Activated T-cell treated with anti-CD3 and anti-CD28 coated beads for 48 hours (primary cell): ENCODE measurements around the gene RELA.
"Not testable (repeated sequence)": the region's sequence is repeated elsewhere in the genome, so short reads cannot be mapped to it uniquely, and the experiment has no call there.

Experiments used
- DNase-seq: peaks from one replicate; pipeline ENCODE4 v3.0.0-alpha.2; 2020; ENCODE audit warnings: low read depth

RELA gene

GRCh38 chr11:65646958-65647701, 15.6 kb downstream of the RELA start:
- DNase-seq = no peak

DNA sequence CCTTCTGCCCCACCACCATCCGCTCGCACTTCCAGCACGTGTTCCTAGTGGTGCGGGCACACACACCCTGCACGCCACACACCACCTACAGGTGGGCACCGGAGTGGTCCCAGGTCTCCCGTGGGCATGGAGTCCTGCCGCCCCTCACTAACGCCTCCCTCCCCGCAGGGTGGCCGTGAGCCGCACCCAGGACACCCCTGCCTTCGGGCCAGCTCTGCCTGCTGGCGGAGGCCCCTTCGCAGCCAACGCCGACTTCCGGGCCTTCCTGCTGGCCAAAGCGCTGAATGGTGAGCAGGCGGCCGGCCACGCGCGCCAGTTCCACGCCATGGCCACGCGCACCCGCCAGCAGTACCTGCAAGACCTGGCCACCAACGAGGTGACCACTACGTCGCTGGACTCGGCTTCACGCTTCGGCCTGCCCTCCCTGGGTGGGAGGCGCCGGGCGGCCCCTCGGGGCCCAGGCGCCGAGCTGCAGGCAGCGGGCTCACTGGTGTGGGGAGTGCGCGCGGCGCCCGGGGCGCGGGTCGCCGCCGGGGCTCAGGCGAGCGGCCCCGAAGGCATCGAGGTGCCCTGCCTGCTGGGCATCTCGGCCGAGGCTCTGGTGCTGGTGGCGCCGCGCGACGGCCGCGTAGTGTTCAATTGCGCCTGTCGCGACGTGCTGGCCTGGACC, 16.3 kb downstream of the RELA start:
- no peak for DNase-seq

- no peak for DNase-seq
These were observed 17.0 kb downstream of the RELA start for GRCh38 chr11:65645710-65646109.

- no peak for DNase-seq
These were observed 17.9 kb downstream of the RELA start for GRCh38 chr11:65644837-65645236.

- no peak for DNase-seq
These were observed 18.7 kb downstream of the RELA start for GRCh38 chr11:65643971-65644370.

DNA sequence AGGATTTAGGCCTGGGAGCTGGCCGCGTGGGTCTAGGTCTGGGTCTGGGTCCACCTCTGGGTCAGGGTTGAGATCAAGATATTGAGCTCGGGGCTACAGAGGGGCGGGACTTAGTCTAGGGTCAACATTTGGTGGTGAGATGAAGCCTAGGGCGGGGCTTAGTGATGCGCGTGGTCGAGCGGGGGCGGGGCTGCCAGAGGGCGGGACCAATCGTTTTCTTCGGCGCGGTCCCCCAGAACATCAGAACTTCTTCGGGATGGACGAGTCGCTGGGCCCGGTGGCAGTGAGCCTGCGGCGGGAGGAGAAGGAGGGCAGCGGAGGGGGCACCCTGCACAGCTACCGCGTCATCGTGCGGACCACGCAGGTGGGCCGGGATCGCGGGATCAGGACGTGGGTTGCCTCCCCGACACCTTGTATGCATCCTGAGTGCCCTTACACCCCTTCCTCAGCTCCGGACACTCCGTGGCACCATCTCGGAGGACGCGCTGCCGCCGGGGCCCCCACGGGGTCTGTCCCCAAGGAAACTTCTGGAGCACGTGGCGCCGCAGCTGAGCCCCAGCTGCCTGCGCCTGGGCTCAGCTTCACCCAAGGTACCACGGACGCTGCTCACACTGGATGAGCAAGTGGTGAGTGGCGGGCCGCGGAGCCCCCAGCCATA, 20.6 kb downstream of the RELA start:
- DNase-seq = no peak

DNA sequence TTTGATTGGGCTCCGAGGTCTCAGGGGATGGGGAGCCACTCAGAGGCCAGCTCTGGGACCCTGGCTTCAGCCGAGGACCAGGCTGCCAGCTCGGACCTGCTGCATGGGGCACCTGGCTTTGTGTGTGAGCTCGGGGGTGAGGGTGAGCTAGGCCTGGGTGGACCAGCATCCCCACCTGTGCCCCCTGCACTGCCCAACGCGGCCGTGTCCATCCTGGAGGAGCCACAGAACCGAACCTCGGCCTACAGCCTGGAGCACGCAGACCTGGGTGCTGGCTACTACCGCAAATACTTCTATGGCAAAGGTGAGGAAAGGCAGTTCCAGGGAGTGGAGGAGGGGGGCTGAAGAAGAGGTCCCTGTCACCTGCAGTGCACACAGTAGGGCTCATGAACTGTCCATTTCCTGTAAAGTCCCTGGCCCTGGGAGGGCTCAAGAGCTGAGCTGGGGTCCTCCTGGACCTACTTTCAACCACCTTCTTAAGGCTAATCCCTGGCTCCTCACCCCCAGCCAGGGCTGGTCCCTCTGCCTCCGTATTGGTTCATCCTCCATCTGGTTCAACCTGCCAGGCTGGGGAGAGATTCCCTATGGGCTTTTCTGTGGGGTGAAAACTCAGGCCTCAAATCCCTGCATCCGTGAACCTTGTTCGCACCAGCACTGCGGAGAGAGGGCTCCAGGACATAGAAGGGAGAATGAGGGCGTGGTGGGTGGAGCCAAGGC, 21.3 kb downstream of the RELA start:
- no peak for DNase-seq

DNA sequence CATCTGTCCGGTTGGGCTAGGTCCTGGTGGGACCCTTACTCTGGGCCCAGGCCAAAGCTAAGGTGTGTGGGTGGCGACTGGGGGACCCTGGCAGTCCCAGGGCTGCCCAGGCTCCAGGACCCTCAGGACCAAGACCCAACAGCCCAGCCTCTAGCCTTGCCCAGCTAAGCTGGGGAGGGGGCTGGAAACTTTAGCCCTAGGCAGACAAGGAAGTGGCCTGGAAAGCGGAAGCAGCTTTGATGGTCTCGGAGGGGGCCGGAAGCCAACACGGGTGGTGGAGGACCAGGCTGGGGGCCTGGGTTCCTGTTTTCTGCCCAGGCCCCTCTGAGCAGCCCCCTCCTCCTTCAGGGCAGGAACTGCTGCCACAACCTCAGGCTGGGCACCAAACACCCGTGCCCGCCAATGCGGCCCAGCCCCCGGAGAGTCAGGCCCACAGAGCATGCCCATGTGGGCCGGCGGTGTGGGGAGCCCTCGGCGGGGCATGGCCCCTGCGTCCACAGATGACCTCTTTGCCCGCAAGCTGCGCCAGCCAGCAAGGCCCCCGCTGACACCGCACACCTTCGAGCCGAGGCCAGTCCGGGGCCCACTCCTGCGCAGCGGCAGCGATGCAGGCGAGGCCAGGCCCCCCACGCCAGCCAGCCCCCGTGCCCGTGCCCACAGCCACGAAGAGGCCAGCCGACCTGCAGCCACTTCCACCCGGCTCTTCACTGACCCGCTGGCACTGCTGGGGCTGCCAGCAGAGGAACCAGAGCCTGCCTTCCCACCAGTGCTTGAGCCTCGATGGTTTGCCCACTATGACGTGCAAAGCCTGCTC, 22.0 kb downstream of the RELA start:
- no peak for DNase-seq

DNA sequence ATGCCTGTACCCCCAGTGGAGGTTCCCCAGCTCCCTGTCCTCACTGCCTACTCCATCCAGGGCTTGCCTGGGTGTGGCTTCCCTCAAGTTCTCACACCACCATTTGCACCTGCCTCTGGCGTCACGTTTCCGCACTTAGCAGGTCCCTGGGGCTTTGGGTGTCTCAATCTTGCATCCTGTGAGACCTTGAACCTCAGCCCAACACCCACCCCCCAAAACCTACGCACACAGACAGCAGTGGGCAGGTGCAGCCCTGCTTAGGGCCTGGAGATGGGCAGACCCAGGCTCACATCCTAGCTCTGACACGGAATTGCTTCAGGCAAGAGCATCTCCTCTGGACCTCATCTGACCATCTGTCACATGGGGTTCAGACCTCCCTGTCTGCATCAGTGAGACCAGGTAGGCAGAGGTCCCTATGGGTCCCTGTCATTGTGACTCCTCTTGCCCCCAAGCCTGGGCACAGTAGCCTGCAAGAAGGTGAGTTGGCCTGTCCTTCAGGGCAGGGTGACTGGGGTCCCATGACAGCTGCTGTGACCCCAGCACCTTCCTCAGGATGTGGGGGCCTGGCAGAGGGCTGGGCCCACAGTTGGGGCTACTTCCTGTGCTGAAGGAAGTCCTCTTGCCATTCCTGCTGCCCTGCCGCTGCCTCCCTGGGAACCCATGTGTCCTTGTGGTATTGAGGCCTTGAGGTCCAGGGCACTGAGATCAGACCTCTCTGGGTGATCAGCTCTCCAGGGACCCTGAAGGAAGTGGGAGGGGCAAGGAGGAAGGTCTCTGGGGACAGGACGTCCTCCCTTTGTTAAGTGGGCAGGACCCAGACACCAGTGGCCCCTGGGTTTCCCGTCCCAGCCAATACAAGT, 22.9 kb downstream of the RELA start:
- no peak for DNase-seq

- DNase-seq = not testable (repeated sequence)
These were observed 23.5 kb downstream of the RELA start for GRCh38 chr11:65639228-65639597.

DNA sequence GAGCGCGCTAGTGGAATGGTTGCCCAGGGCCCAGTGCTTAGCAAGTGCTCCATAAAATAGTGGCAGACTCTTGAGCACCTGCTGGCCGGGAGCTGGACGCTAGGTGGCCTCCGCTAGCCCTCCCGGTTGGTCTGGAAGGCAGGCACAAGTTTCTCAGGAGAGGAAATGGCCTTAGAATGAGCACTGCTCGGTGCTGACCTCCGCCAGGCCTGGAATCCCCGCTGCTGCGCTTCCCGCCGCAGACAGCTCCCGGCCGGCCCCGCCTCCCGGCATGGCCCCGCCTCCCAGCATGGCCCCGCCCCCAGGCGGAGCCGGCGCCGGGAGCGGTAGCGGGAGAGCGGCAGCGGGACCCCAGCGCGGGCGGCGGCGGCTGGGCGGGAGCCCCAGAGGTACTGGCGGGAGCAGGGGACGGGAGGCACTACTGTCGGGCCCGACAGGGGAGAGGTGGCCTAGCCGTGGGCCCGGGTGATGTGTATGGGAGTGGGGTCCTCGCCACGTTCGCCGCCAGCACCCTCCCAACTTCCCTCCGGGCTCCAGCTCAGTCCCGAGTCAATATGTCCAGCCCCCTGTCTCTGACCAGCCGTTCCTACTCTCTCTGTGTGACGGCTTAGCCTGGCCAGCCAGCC, 24.8 kb downstream of the RELA start, which contains the start of gene SIPA1:
Gene SIPA1, plus strand, starts transcription at position 308 of the 626 bp plus-strand sequence. CDS start 2,821 bp downstream, outside the sequence.
- peak; percentile 83 for DNase-seq

DNA sequence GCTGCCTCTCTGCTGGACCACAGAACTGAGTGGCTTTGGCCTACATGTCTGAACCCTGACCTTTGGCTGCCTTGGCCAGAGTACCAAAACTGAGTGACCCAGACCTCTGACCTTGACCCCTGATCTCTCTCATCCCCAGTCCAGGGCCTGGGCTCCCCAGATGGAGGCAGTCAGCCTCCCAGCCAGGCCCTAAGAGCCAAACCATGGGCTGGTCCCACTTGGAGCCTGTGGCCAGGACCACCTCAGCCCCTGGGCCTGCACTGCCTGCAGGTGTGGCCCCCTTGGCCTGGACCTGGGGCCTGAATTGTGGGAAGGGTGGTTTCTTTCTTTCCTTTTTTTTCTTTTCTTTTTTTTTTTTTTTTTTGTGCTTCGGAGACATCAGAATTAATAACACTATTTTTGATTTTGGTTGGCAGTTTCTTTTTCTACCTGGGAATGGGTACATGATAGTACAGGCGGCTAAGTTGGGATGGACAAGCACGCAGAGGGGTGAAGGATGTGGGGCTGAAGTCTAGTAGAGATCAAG, 25.6 kb downstream of the RELA start:
- no peak for DNase-seq

- no peak for DNase-seq
These were observed 26.3 kb downstream of the RELA start for GRCh38 chr11:65636108-65637031.

DNA sequence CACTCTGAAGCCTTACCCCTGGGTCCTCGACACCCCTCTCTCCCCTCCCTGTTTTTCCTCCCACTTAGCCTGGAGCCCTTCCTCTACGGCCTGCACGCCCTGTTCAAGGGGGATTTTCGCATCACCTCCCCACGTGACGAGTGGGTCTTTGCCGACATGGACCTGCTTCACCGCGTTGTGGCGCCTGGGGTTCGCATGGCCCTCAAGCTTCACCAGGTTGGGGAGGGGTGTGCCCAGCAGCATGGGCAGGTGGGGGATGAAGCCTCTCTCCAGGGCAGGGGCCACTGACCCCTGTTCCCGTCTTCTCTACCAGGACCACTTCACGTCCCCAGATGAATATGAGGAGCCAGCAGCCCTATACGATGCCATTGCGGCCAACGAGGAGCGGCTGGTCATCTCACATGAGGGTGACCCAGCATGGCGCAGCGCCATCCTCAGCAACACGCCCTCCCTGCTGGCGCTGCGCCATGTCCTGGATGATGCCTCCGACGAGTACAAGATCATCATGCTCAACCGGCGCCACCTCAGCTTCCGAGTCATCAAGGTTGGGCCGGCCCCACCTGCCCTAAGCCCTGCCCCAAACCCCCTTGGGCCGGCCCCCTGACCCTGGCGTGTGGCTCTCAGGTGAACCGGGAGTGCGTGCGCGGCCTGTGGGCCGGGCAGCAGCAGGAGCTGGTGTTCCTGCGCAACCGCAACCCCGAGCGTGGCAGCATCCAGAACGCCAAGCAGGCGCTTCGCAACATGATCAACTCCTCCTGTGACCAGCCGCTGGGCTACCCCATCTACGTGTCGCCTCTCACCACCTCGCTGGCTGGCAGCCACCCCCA, 27.6 kb downstream of the RELA start:
- no peak for DNase-seq

GRCh38 chr11:65634440-65634839, 28.3 kb downstream of the RELA start:
- no peak for DNase-seq

- no peak for DNase-seq
These were observed 28.6 kb downstream of the RELA start for GRCh38 chr11:65634109-65634436.

DNA sequence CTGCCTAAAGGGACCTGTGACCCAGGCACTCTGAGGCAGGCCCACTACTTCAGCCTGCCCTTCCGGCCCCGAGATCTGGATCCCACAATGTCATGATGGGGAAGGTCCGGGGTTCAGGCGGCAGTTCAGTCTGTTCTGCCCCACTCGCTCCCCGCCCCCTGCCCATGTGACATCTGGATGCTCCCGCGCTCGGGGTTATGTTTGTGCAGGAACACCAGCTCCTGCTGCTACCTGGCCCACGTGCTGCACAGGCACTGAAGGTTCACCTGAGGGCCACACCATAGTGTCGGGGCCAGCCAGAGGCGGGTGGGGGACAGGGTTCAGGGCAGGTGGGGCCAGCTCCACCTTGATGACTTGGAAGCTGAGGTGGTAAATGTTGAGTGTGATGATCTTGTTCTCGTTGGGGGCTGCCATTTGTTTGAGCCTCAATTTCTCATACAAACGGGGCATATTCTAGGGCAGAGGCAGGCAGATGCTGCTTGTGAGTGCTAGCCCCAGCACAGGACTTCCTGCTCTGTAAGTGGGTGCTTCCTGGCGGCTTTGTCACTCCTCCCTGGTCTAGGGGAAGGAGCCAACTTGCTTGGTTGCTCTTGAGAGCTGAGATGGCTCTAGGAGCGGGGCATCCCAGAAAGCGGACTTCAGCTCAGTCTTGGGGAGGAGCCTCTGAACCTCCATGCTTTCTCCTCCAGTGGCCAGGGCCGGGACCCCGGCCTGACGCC, 29.2 kb downstream of the RELA start:
- DNase-seq = no peak
